Esophagus muscularis mucosa (tissue), 4 donors: ENCODE measurements around the gene SPRR5.

Experiments
- EP300 ChIP-seq: sonication (generic); formaldehyde crosslinking; IDR thresholded peaks from one replicate; pipeline ENCODE4 v1.6.1; 2017; ENCODE audit warnings: antibody characterized with exemption
- POLR2A ChIP-seq: fragments of 450-650 bp; IDR thresholded peaks from one replicate; pipeline ENCODE4 v1.6.1; 2017; ENCODE audit warnings: antibody characterized with exemption, moderate library complexity, mild to moderate bottlenecking, low read depth
- POLR2AphosphoS5 ChIP-seq, 2 donors: sonication (generic); formaldehyde crosslinking; IDR thresholded peaks; one replicate each; pipeline ENCODE4 v1.6.1; 2017; ENCODE audit warnings: antibody characterized with exemption in 2 of 2
- TF ChIP-seq, protein P1 (sequence below), 3 experiments: fragments of 200-600 bp in 2 of 3; fragments of 450-650 bp in 1 of 3; sonication (generic) in 2 of 3; IDR thresholded peaks; one replicate each; pipeline ENCODE4 v1.5.1; 2017 to 2019; ENCODE audit warnings: antibody characterized with exemption in 3 of 3, mild to moderate bottlenecking in 2 of 3, moderate library complexity in 1 of 3

DNA sequence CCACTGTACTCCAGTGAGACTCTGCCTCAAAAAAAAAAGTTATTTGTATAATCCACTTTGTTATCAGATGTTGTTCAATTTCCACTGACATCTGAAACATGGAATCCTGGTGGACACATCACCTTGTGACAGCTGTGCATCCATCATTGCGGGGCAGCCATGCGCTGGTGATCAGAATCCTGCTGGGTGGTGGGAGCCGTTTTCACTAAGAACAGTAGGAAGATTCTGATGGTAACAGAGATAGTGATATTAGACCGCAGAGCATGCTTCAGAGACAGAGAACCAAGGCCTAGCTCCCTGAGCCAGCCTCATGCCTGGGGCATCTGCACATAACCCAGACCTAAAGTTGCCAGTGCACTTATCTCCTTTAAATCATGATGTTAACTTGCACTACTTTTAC is 51.5 kb downstream of the SPRR5 start:
- TF ChIP-seq, protein P1, sequence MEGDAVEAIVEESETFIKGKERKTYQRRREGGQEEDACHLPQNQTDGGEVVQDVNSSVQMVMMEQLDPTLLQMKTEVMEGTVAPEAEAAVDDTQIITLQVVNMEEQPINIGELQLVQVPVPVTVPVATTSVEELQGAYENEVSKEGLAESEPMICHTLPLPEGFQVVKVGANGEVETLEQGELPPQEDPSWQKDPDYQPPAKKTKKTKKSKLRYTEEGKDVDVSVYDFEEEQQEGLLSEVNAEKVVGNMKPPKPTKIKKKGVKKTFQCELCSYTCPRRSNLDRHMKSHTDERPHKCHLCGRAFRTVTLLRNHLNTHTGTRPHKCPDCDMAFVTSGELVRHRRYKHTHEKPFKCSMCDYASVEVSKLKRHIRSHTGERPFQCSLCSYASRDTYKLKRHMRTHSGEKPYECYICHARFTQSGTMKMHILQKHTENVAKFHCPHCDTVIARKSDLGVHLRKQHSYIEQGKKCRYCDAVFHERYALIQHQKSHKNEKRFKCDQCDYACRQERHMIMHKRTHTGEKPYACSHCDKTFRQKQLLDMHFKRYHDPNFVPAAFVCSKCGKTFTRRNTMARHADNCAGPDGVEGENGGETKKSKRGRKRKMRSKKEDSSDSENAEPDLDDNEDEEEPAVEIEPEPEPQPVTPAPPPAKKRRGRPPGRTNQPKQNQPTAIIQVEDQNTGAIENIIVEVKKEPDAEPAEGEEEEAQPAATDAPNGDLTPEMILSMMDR (IDR thresholded peaks at IDR 0.05), result no peak
- TF ChIP-seq POLR2A, result no peak
- TF ChIP-seq POLR2AphosphoS5 (IDR thresholded peaks at IDR 0.05), result no peak
- no peak for TF ChIP-seq EP300
